IMR-90 (cell line): ENCODE data around the gene NEK4. TPM values are rescaled to one million over a fixed set of nuclear protein-coding genes. Genes with fewer than 3 reads are reported as not detected.

Experiments used
- ATAC-seq: fragments of 200-7000 bp; cut with Tn5 transposase; 2 replicates; pipeline ENCODE4 v1.9.1; 2020; ENCODE audit warnings: low read depth, mild to moderate bottlenecking, moderate library complexity
- BruUV-seq: library from RNA; stranded (reverse); fragments of 400-500 nt; replicated peaks from 2 replicates; lab custom pipeline; 2021; lab: Mats Ljungman, UMichigan
- CTCF ChIA-PET: fragments of 300-600 bp; formaldehyde crosslinking; extraction: SDS; loops from one replicate; lab custom pipeline; 2021; ENCODE audit warnings: antibody characterized with exemption; lab: Yijun Ruan, JAX
- POLR2A ChIA-PET: fragments of 300-600 bp; sonication (Branson Sonifier 250); formaldehyde crosslinking; loops from one replicate; lab custom pipeline; 2022; ENCODE audit warnings: antibody characterized with exemption; ENCODE audit not compliant: unreplicated experiment; lab: Charles Lee
- DNase-seq: peaks from one replicate; pipeline ENCODE4 v3.0.0; 2013
- H2AFZ ChIP-seq: replicated peaks from 2 replicates; pipeline ENCODE3; 2013; ENCODE audit warnings: low read length, mild to moderate bottlenecking; ENCODE audit not compliant: poor library complexity
- H2AK5ac ChIP-seq: 2 replicates; pipeline ENCODE4 v1.6.1; 2013; ENCODE audit warnings: low read depth, low read length, inconsistent platforms
- H2AK9ac ChIP-seq: replicated peaks from 2 replicates; pipeline ENCODE3; 2013; ENCODE audit warnings: mild to moderate bottlenecking, low read depth, low read length, moderate library complexity; ENCODE audit not compliant: poor library complexity
- H2BK120ac ChIP-seq: 2 replicates; pipeline ENCODE4 v1.6.1; 2013; ENCODE audit warnings: low read depth, low read length, inconsistent platforms
- H2BK15ac ChIP-seq: 3 replicates; pipeline ENCODE4 v1.6.1; 2013; ENCODE audit warnings: low read depth, low read length, inconsistent platforms
- H2BK20ac ChIP-seq: 2 replicates; pipeline ENCODE4 v1.6.1; 2013; ENCODE audit warnings: low read depth, mild to moderate bottlenecking, inconsistent platforms, low read length, moderate library complexity
- H2BK5ac ChIP-seq: 2 replicates; pipeline ENCODE4 v1.6.1; 2013; ENCODE audit warnings: mild to moderate bottlenecking, low read depth, low read length, inconsistent platforms; ENCODE audit not compliant: poor library complexity, severe bottlenecking
- H3K14ac ChIP-seq: replicated peaks from 2 replicates; pipeline ENCODE4 v1.6.1; 2013; ENCODE audit warnings: low read depth, low read length, inconsistent platforms
- H3K18ac ChIP-seq: 2 replicates; pipeline ENCODE4 v1.6.1; 2013; ENCODE audit warnings: low read depth, low read length, control low read depth
- H3K23ac ChIP-seq: 2 replicates; pipeline ENCODE4 v1.6.1; 2013; ENCODE audit warnings: low read depth, low read length, inconsistent platforms
- H3K27ac ChIP-seq: 2 replicates; pipeline ENCODE4 v1.5.1; 2013; ENCODE audit warnings: mild to moderate bottlenecking, control low read depth, low read length; ENCODE audit not compliant: insufficient read depth
- H3K27me3 ChIP-seq: 2 replicates; pipeline ENCODE4 v1.6.1; 2013; ENCODE audit warnings: low read length; ENCODE audit not compliant: control insufficient read depth, insufficient read depth
- H3K36me3 ChIP-seq: 2 replicates; pipeline ENCODE4 v1.6.1; 2013; ENCODE audit warnings: low read length, mixed read lengths; ENCODE audit not compliant: control insufficient read depth, insufficient read depth
- H3K4ac ChIP-seq: 2 replicates; pipeline ENCODE4 v1.6.1; 2013; ENCODE audit warnings: low read depth, low read length, inconsistent platforms
- H3K4me1 ChIP-seq: 2 replicates; pipeline ENCODE4 v1.6.1; 2013; ENCODE audit warnings: low read length, mixed read lengths; ENCODE audit not compliant: control insufficient read depth, insufficient read depth
- H3K4me2 ChIP-seq: 2 replicates; pipeline ENCODE4 v1.6.1; 2013; ENCODE audit warnings: low read depth, mild to moderate bottlenecking, control low read depth, low read length, moderate library complexity
- H3K4me3 ChIP-seq: 2 replicates; pipeline ENCODE4 v1.5.1; 2013; ENCODE audit warnings: low read depth, mild to moderate bottlenecking, control low read depth, low read length, moderate library complexity; ENCODE audit not compliant: insufficient read depth
- H3K56ac ChIP-seq: 2 replicates; pipeline ENCODE4 v1.6.1; 2013; ENCODE audit warnings: low read length, inconsistent platforms; ENCODE audit not compliant: insufficient read depth; ENCODE audit errors: extremely low read depth
- H3K79me1 ChIP-seq, 2 experiments: 2 replicates each; pipeline ENCODE4 v1.6.1; 2013; ENCODE audit warnings: low read length in 2 of 2, inconsistent platforms in 1 of 2, low read depth in 1 of 2
- H3K9ac ChIP-seq: 2 replicates; pipeline ENCODE4 v1.6.1; 2013; ENCODE audit warnings: low read depth, low read length, control low read depth
- H3K9me1 ChIP-seq: 2 replicates; pipeline ENCODE4 v1.6.1; 2013; ENCODE audit warnings: low read length, inconsistent platforms; ENCODE audit not compliant: insufficient read depth
- H3K9me3 ChIP-seq: 2 replicates; pipeline ENCODE4 v1.6.1; 2013; ENCODE audit warnings: low read length; ENCODE audit not compliant: control insufficient read depth, insufficient read depth
- H4K20me1 ChIP-seq: 2 replicates; pipeline ENCODE4 v1.6.1; 2013; ENCODE audit warnings: low read length, inconsistent platforms; ENCODE audit not compliant: insufficient read depth
- H4K5ac ChIP-seq: 2 replicates; pipeline ENCODE4 v1.6.1; 2013; ENCODE audit warnings: mild to moderate bottlenecking, low read depth, low read length, control low read depth
- H4K8ac ChIP-seq, 2 experiments: 2 replicates each; pipeline ENCODE4 v1.6.1; 2013; ENCODE audit warnings: low read depth in 2 of 2, low read length in 2 of 2, control low read depth in 1 of 2, inconsistent platforms in 1 of 2
- H4K91ac ChIP-seq: 2 replicates; pipeline ENCODE4 v1.6.1; 2013; ENCODE audit warnings: low read depth, low read length, inconsistent platforms; ENCODE audit not compliant: insufficient read depth
- CEBPB ChIP-seq: IDR thresholded peaks from 2 replicates; pipeline ENCODE4 v1.6.1; 2012; ENCODE audit warnings: low read depth, low read length, improper control_type of control experiment
- CHD1 ChIP-seq: IDR thresholded peaks from 2 replicates; pipeline ENCODE4 v1.6.1; 2012; ENCODE audit warnings: low read depth, low read length, improper control_type of control experiment
- CTCF ChIP-seq: conservative IDR thresholded peaks from 2 replicates; pipeline ENCODE4 v1.5.1; 2012; ENCODE audit warnings: mild to moderate bottlenecking, low read depth, low read length, improper control_type of control experiment
- FOS ChIP-seq: fragments of 150-350 bp; IDR thresholded peaks from 2 replicates; pipeline ENCODE4 v1.6.1; 2016; ENCODE audit warnings: low read depth, low read length
- MAFK ChIP-seq: IDR thresholded peaks from 2 replicates; pipeline ENCODE4 v1.6.1; 2012; ENCODE audit warnings: low read depth, low read length, improper control_type of control experiment
- NFE2L2 ChIP-seq: fragments of 150-350 bp; IDR thresholded peaks from 2 replicates; pipeline ENCODE4 v1.6.1; 2016; ENCODE audit warnings: low read depth, mild to moderate bottlenecking, low read length
- RAD21 ChIP-seq: IDR thresholded peaks from 2 replicates; pipeline ENCODE4 v1.6.1; 2012; ENCODE audit warnings: low read length, improper control_type of control experiment
- RFX5 ChIP-seq: IDR thresholded peaks from 2 replicates; pipeline ENCODE4 v1.8.0; 2012; ENCODE audit warnings: low read depth, mild to moderate bottlenecking, low read length, moderate library complexity
- SMC3 ChIP-seq: fragments of 150-350 bp; IDR thresholded peaks from 2 replicates; pipeline ENCODE4 v1.6.1; 2016; ENCODE audit warnings: low read depth, mild to moderate bottlenecking, antibody characterized with exemption, low read length, moderate library complexity
- USF2 ChIP-seq: fragments of 150-350 bp; IDR thresholded peaks from 2 replicates; pipeline ENCODE4 v1.6.1; 2017; ENCODE audit warnings: mild to moderate bottlenecking, antibody characterized with exemption, low read length, low read depth
- WGBS, 2 experiments: methylation state at CpG; one replicate each; pipeline versions ENCODE4 v1.1.5 to v1.1.7; 2013; ENCODE audit warnings: missing lambda C conversion rate in 2 of 2; ENCODE audit not compliant: insufficient read length in 1 of 2; ENCODE audit errors: extremely low coverage in 2 of 2; 5-methylcytosine and 5-hydroxymethylcytosine counted together
- dilution Hi-C: fragments of 300-500 bp; cut with HindIII; formaldehyde crosslinking; loops from one replicate; pipeline ENCODE4 v1.14.3; 2018; ENCODE audit warnings: low sequenced_read_pairs; ENCODE audit not compliant: unreplicated experiment
- in situ Hi-C: fragments of 300-500 bp; cut with MboI; formaldehyde crosslinking; loops from 3 replicates; pipeline ENCODE4 v1.14.3; 2019; ENCODE audit warnings: low sequenced_read_pairs, inconsistent platforms, mixed read lengths
- intact Hi-C: fragments of 100-400 bp; cut with micrococcal nuclease; formaldehyde crosslinking; loops from 2 replicates; pipeline ENCODE4 v1.10.0; 2022
- polyA plus RNA-seq, 3 experiments: library from polyadenylated mRNA; depleted of rRNA; stranded (reverse); fragments of >200 nt; gene quantifications; 2 replicates each; pipeline ENCODE4 v1.2.3, GENCODE V29; 2012; ENCODE audit warnings: low replicate concordance in 1 of 3
- total RNA-seq: library from RNA; depleted of rRNA; stranded (reverse); fragments of >200 nt; gene quantifications from 2 replicates; pipeline ENCODE4 v1.2.3, GENCODE V29; 2012

Gene NEK4
- total and polyA plus RNA-seq, 2 of the 4 experiments (the other 2 are of a cell fraction): 10.3 to 24.7 TPM

GRCh38 chr3:52779011-52779836 lies 8.5 kb upstream of the NEK4 start:
- no peaks in the 10 kb centered on the region for H3K9me3 ChIP-seq
- intact Hi-C loops: no loop called here
- H2BK5ac ChIP-seq: no peak overlapping the region
- TF ChIP-seq NFE2L2 (no peak), MAFK (no peak), CTCF (no peak), FOS (no peak), RFX5 (no peak), RAD21 (no peak), USF2 (no peak), SMC3 (no peak), CEBPB (no peak), CHD1 (no peak)
- H2AFZ ChIP-seq: no peak overlapping the region
- no peak overlapping the region for H3K4ac ChIP-seq
- POLR2A ChIA-PET: no interaction called here
- H3K4me1 ChIP-seq: no peaks in the 10 kb centered on the region
- no peak overlapping the region for H2BK20ac ChIP-seq
- no TSS peak for BruUV-seq
- H3K18ac ChIP-seq: no peak overlapping the region
- no peak overlapping the region for H3K14ac ChIP-seq
- dilution Hi-C loops: no loop called here
- in situ Hi-C loops: no loop called here
- no peak overlapping the region for H2AK5ac ChIP-seq
- no peaks in the 10 kb centered on the region for H3K36me3 ChIP-seq
- H3K9ac ChIP-seq: no peak overlapping the region
- H2AK9ac ChIP-seq: no peak overlapping the region
- H3K9me1 ChIP-seq: 0 out of 2 replicates have a peak, but pooled peaks cover 4% of the 10 kb centered on the region
- H2BK120ac ChIP-seq: no peak overlapping the region
- no peak overlapping the region for H3K27ac ChIP-seq
- H3K56ac ChIP-seq: no peak overlapping the region
- H4K5ac ChIP-seq: no peak overlapping the region
- no peak overlapping the region for H3K4me3 ChIP-seq
- H3K4me2 ChIP-seq: no peak overlapping the region
- H4K20me1 ChIP-seq: no peaks in the 10 kb centered on the region
- peaks cover 47% of the 10 kb centered on the region; the same call in 1 of the 2 replicates for H3K27me3 ChIP-seq
- CTCF ChIA-PET: interaction anchor here (0.6 kb wide), 1 partner anchor 114 kb away, joined by 3 read pairs; no protein-coding TSS in a partner anchor
- ATAC-seq: no peak
- no peak overlapping the region for H2BK15ac ChIP-seq
- WGBS, 2 experiments: 93% methylated on average over 3 of the region's 11 CpGs; no CpG with 5 or more reads in 1 of the 2 experiments
- no peak overlapping the region for H3K23ac ChIP-seq
- H4K8ac ChIP-seq: no peak overlapping the region
- no peaks in the 10 kb centered on the region for H3K79me1 ChIP-seq
- DNase-seq: no peak
- no peak overlapping the region for H4K91ac ChIP-seq
